Kidney (tissue), 14 donors: ENCODE data around the gene ASS1. TPM values are rescaled to one million over a fixed set of nuclear protein-coding genes. Genes with fewer than 3 reads are reported as not detected.

Experiments
- DNase-seq, 5 donors: peaks; one replicate each; pipeline ENCODE4 v3.0.0-alpha.2; 2013 to 2020
- FAIRE-seq: peaks from 2 replicates; lab custom pipeline; 2012; peaks lifted over from hg19 to GRCh38; lab: Jason Lieb, UNC
- H3K27ac ChIP-seq, 2 donors: one replicate each; pipeline ENCODE4 v1.7.0; 2013; ENCODE audit warnings: low read depth in 2 of 2, low read length in 2 of 2, inconsistent platforms in 1 of 2
- H3K27me3 ChIP-seq: one replicate; pipeline ENCODE4 v1.7.1; 2013; ENCODE audit warnings: low read length, inconsistent platforms; ENCODE audit not compliant: control insufficient read depth, insufficient read depth
- H3K36me3 ChIP-seq, 3 donors: one replicate each; pipeline versions ENCODE4 v1.7.0 to v1.7.1; 2013; ENCODE audit warnings: low read length in 3 of 3, control low read depth in 1 of 3, inconsistent platforms in 1 of 3; ENCODE audit not compliant: insufficient read depth in 3 of 3, control insufficient read depth in 2 of 3
- H3K4me1 ChIP-seq, 3 donors: one replicate each; pipeline versions ENCODE4 v1.7.0 to v1.7.1; 2013; ENCODE audit warnings: low read length in 3 of 3, inconsistent platforms in 1 of 3, low read depth in 1 of 3; ENCODE audit not compliant: control insufficient read depth in 2 of 3, insufficient read depth in 2 of 3
- H3K4me3 ChIP-seq, 3 donors: one replicate each; pipeline versions ENCODE4 v1.7.0 to v1.8.1; 2013; ENCODE audit warnings: low read length in 3 of 3, control low read depth in 1 of 3, inconsistent platforms in 1 of 3
- H3K9ac ChIP-seq, 3 donors: one replicate each; pipeline versions ENCODE4 v1.7.0 to v1.7.1; 2013; ENCODE audit warnings: low read length in 3 of 3, control low read depth in 1 of 3, inconsistent platforms in 1 of 3
- H3K9me3 ChIP-seq, 3 donors: one replicate each; pipeline versions ENCODE4 v1.7.0 to v1.7.1; 2013; ENCODE audit warnings: low read length in 3 of 3, control low read depth in 1 of 3, inconsistent platforms in 1 of 3; ENCODE audit not compliant: control insufficient read depth in 2 of 3, insufficient read depth in 1 of 3
- intact Hi-C: fragments of 100-400 bp; cut with DNase I; formaldehyde crosslinking; loops from one replicate; pipeline ENCODE4 v1.11.1; 2022
- polyA plus RNA-seq: library from polyadenylated mRNA; stranded (reverse); fragments of 350-450 nt; fragmentation: Illumina TruSeq; extraction: RNeasy Lipid Tissue Mini Kit (QIAGEN cat#74804); gene quantifications from one replicate; pipeline ENCODE4 v1.2.3, GENCODE V29; 2014; ENCODE audit warnings: low read depth, low replicate concordance; ENCODE audit not compliant: insufficient read depth
- total RNA-seq: library from RNA; stranded (reverse); fragmentation: NEBNext Ultra II Directional; extraction: Animal tissue kit (Norgen Biotek cat#: 25700); gene quantifications from one replicate; pipeline ENCODE4 v1.2.1, GENCODE V29; 2021
- TF ChIP-seq, protein P1 (sequence below): IDR thresholded peaks from 3 replicates; pipeline ENCODE4 v1.5.1; 2012; ENCODE audit warnings: mild to moderate bottlenecking, moderate library complexity, borderline replicate concordance; ENCODE audit not compliant: insufficient read depth; ENCODE audit errors: extremely low read depth
- donor health status: control.
- donor health status: control.
- donor health status: control.
- donor health status: control.
- donor health status: control.
- donor health status: DM: yes; HTN: yes; CAD: no.
- donor health status: Normal renal cell carcinoma (clear cell type).

The ASS1 gene
- total and polyA plus RNA-seq, 2 donors from 2014 or later: 124 to 1,185 TPM

DNA sequence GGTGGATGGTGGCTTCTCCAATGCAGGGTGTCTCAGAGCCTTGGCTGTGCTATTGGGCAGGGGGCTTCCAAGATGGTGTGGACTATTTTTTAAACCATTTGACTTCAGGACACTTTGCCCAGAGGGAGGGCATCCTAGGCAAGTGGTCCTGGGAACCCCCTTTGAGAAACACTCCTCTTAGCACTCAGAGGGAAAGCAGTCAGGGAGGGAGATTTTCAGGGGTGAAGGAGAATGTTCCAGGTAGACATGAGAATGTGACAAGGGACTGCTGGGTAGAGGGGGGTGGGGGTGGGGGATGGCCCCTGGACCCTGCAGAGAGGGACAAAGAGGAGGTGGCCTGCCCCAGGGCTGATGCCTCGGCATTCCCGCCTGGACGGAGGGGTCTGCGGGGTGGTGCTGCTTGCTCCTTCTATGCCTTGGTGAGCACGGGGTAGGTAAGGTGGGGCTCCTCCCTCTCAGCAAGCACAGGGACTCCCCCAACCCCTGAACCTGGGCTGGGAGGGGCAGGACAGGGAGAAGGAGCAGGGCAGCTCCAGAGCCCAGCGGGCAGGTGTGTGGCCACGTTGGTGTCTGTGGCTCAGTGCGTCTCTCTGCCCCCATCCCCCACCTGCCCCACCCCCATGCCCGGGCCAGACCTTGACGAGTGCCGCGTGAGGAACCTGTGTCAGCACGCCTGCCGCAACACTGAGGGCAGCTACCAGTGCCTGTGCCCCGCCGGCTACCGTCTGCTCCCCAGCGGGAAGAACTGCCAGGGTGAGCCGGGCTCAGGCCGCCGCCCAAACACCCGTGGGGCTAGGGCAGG lies 13.8 kb upstream of the ASS1 start:
- no peaks in the 10 kb centered on the region for H3K27me3 ChIP-seq
- FAIRE-seq: no peak
- TF ChIP-seq, protein P1, sequence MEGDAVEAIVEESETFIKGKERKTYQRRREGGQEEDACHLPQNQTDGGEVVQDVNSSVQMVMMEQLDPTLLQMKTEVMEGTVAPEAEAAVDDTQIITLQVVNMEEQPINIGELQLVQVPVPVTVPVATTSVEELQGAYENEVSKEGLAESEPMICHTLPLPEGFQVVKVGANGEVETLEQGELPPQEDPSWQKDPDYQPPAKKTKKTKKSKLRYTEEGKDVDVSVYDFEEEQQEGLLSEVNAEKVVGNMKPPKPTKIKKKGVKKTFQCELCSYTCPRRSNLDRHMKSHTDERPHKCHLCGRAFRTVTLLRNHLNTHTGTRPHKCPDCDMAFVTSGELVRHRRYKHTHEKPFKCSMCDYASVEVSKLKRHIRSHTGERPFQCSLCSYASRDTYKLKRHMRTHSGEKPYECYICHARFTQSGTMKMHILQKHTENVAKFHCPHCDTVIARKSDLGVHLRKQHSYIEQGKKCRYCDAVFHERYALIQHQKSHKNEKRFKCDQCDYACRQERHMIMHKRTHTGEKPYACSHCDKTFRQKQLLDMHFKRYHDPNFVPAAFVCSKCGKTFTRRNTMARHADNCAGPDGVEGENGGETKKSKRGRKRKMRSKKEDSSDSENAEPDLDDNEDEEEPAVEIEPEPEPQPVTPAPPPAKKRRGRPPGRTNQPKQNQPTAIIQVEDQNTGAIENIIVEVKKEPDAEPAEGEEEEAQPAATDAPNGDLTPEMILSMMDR: no peak
- H3K9me3 ChIP-seq: no peaks in the 10 kb centered on the region
- no peaks in the 10 kb centered on the region for H3K36me3 ChIP-seq
- H3K4me1 ChIP-seq: peaks cover 0 to 10% (median 0%) of the 10 kb centered on the region in 3 donors
- intact Hi-C loops: no loop called here
- no peak overlapping the region for H3K27ac ChIP-seq
- H3K9ac ChIP-seq: no peak overlapping the region
- DNase-seq: no peak
- H3K4me3 ChIP-seq: no peak overlapping the region

DNA sequence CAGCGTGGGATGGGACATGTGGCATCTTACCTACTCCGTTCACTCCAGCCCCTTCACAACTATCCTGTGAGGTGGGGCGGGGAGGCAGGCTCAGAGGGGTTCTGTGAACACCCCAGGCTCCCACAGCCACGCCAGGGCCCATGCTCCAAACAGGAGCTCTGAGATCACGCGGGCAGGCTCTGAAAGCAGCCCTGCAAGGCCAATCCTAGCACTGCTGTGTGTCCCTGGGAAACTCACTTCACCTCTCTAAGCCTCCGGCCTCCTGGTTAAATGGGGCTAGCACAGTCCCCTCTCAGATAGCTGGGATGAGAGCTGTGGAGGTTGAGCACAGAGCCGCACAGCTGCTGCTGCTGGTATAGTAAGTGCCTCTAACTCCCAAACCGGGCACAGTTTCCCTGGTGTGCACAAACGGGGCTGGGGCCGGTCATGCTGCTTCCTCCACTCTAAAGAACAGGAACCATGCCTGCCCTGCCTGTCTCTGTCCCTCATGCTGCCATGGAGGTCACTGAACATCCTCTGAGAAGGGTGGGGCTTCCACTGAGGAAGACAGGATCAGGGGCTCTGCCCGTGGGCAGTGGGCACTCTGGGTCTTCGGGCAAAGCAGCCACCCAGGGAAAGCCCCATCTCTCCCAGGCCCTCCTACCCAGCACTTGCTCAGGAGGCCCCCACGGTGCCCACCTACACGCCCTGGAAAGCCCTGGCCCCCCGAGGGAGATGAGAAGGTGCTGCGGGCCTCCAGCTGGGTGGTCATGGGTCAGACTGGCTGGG lies 13.0 kb upstream of the ASS1 start:
- Histone ChIP-seq H3K9ac (no peak overlapping the region), H3K27me3 (no peaks in the 10 kb centered on the region), H3K4me3 (no peak overlapping the region), H3K36me3 (no peaks in the 10 kb centered on the region), H3K27ac (no peak overlapping the region), H3K9me3 (no peaks in the 10 kb centered on the region), H3K4me1 (peaks cover 0 to 10% (median 0%) of the 10 kb centered on the region in 3 donors)
- intact Hi-C loops: no loop called here
- FAIRE-seq (no peak), DNase-seq (no peak)
- TF ChIP-seq, protein P1: no peak

DNA sequence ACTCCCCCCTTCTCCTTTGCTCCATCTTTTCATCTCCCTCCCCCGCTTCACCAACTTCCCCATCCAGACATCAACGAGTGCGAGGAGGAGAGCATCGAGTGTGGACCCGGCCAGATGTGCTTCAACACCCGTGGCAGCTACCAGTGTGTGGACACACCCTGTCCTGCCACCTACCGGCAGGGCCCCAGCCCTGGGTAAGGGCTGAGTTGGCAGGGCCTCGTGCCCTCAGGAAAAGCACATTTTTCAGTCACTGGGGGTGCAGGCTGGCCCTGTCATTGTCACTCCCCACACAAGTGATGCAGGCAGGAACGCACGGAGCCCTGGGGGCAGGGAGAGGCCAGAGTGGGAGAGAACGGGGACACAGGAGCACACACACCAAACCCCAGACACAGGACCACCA lies 12.4 kb upstream of the ASS1 start:
- Histone ChIP-seq H3K36me3 (no peaks in the 10 kb centered on the region), H3K4me3 (no peak overlapping the region), H3K4me1 (peaks cover 0 to 10% (median 0%) of the 10 kb centered on the region in 3 donors), H3K27ac (no peak overlapping the region), H3K9ac (no peak overlapping the region), H3K27me3 (no peaks in the 10 kb centered on the region), H3K9me3 (no peaks in the 10 kb centered on the region)
- DNase-seq (no peak), FAIRE-seq (no peak)
- TF ChIP-seq, protein P1: no peak
- intact Hi-C loops: no loop called here
